ENCODE data around the gene LCE3C. TPM values are rescaled to one million over a fixed set of nuclear protein-coding genes. Genes with fewer than 3 reads are reported as not detected.
"Not testable (repeated sequence)": the region's sequence is repeated elsewhere in the genome, so short reads cannot be mapped to it uniquely, and the experiment has no call there.

Gene LCE3C, protein sequence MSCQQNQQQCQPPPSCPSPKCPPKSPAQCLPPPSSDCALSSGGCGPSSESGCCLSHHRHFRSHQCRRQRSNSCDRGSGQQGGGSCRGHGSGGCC
- not detected for total RNA-seq

DNA sequence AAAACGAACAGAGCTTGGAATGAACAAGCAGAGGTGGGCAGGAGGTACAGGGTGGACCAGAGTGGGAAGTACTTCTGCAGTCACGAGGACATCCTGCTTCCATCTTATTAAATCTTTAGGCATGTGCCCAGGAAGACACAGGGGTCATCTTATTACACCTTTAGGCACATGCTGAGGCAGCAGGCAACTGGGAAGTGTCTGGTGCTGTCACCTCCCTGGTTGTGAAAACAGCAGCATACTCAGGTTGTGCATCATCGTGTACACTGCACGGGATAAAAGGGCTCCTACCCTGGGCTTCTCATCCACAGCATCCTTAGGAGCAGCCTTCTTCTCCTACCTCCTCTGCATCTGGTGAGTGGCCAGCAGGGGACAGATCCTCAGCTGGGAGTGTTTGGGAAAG is at the start of gene LCE3C:
Gene LCE3C, plus strand, starts transcription at position 301 of the 400 bp plus-strand sequence. CDS start 498 bp downstream, outside the sequence.
- Mint-ChIP-seq H3K36me3 (no peaks in the 10 kb centered on the region), H3K4me1 (ENCODE audit: low read depth) (no peaks in the 10 kb centered on the region), H3K27ac (no peak within 1 kb of the TSS), H3K4me3 (no peak within 1 kb of the TSS), H3K9me3 (no peaks in the 10 kb centered on the region), H3K27me3 (no peaks in the 10 kb centered on the region)
- ChIA-PET POLR2A (no interaction called here), CTCF (no interaction called here)
- DNase-seq, result no peak
- intact Hi-C loops (cut with micrococcal nuclease), result no loop called here

DNA sequence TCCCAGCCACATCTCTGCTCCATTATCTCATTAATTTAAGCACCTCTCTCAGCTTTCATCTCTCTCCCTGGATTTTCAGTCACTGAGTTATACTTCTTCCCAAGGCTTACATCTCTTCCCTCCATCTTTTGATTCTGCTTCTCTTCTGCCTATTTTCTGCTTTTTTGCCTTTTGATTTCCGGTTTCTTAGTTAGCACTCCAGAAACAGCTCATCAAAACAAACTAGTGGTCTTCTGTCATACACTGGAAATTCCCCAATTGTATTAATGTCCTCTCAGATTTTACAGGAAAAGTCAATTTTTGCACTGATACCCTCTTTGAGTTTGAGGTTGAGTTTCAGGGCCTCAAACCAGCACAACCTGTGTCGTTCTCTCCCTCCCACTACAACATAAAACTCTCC is 34.9 kb upstream of the LCE3C start:
- POLR2A ChIA-PET, result no interaction called here
- no peaks in the 10 kb centered on the region for H3K36me3 Mint-ChIP-seq
- CTCF ChIA-PET, result no interaction called here
- DNase-seq, result no peak
- intact Hi-C loops (cut with micrococcal nuclease), result no loop called here
- no peaks in the 10 kb centered on the region for H3K27me3 Mint-ChIP-seq
- H3K4me1 Mint-ChIP-seq (ENCODE audit: low read depth), result no peaks in the 10 kb centered on the region
- H3K4me3 Mint-ChIP-seq, result no peak overlapping the region
- H3K27ac Mint-ChIP-seq, result no peak overlapping the region
- H3K9me3 Mint-ChIP-seq, result peaks cover 11% of the 10 kb centered on the region

DNA sequence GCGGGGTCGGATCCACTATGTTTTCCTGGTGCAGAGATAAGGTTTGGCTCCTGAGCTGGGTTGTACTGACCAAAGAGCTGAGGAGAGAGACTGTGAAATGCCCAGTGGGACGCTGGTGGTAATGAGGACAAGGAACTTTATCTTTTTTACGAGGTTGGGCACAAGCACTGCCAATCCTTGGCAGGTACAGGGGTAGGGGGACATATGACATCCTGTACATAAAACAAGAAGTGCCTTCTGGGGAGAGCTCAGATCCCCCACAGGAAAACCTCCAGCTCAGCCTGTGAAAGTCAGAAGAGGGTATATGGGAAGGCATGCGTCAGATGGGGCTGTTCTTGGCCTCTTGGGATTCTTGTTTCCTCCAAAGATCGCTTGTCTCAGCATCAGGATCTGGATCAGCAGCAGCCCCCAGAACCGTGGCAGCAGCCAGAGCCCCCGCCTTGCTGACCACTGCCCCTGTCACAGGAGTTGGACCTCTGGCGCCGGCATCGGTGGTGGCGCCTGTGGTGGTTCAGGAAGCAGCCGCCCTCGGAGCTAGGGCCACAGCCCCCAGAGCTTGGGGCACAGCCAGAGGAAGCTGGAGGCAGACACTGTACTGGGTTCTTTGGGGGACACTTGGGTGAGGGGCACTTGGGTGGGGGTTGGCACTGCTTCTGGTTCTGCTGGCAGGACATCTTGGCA is 34.4 kb upstream of the LCE3C start:
- ChIA-PET CTCF (no interaction called here), POLR2A (no interaction called here)
- Mint-ChIP-seq H3K4me1 (ENCODE audit: low read depth) (no peaks in the 10 kb centered on the region), H3K9me3 (peaks cover 12% of the 10 kb centered on the region), H3K27ac (no peak overlapping the region), H3K36me3 (no peaks in the 10 kb centered on the region), H3K27me3 (peaks cover under 1% of the 10 kb centered on the region), H3K4me3 (no peak overlapping the region)
- no peak for DNase-seq
- intact Hi-C loops (cut with micrococcal nuclease), result no loop called here

DNA sequence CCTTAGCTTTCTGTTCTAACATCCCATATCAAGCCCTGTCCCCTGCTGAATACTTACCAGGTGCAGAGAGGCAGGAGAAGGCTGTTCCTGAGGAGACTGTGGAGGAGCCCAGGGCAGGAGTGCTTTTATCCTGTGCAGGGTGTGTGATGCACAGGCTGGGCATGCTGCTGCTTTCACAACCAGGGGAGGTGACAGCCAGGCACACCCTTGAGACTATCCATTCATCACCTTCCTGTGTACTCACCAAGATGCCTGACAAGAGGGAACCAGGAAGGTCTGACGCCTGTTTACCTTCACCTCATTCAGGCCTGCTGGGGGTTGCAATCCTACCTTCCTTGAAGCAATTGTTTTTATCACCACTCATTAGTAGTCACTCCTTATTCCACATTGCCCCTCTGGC is 33.4 kb upstream of the LCE3C start, which contains the start of gene LCE3E:
Gene LCE3E, minus strand, starts transcription at position 100 of the 400 bp plus-strand sequence. CDS start 572 bp downstream, outside the sequence.
- intact Hi-C loops (cut with micrococcal nuclease), result no loop called here
- Mint-ChIP-seq H3K27me3 (peaks cover 8% of the 10 kb centered on the region), H3K36me3 (no peaks in the 10 kb centered on the region), H3K9me3 (peaks cover 16% of the 10 kb centered on the region), H3K4me1 (ENCODE audit: low read depth) (no peaks in the 10 kb centered on the region), H3K27ac (no peak within 1 kb of the TSS), H3K4me3 (no peak within 1 kb of the TSS)
- DNase-seq, result no peak
- ChIA-PET CTCF (no interaction called here), POLR2A (no interaction called here)

DNA sequence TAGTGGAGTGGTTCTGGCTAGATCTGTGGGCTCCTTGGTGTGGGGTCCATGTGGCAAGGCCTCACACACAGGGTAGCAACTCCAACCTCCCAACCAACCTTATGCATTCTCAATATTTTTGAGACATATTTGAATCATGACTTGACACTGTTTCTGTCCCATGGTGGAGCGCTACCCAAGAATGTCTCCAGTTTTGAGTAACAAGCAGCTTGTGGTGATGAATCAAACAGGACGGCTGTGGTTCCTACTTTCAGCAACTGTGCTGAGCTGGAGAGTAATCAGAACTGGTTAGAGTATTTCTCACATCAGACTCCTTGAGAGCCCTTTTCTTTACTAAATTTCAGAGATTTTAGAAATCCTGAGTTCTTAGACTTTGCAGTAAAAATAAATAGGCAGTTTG is 22.9 kb upstream of the LCE3C start:
- intact Hi-C loops (cut with micrococcal nuclease), result loop anchor here (2.0 kb wide), 1 partner anchor 46 kb away; the partner anchor contains the start of gene LCE3A
- Mint-ChIP-seq H3K9me3 (no peaks in the 10 kb centered on the region), H3K4me1 (ENCODE audit: low read depth) (no peaks in the 10 kb centered on the region), H3K27ac (no peak overlapping the region), H3K4me3 (no peak overlapping the region), H3K36me3 (no peaks in the 10 kb centered on the region), H3K27me3 (peaks cover 33% of the 10 kb centered on the region)
- POLR2A ChIA-PET, result interaction anchor here (0.6 kb wide), 1 partner anchor 49 kb away, joined by 4 read pairs; no protein-coding TSS in a partner anchor
- peak; percentile 48 for DNase-seq
- CTCF ChIA-PET, result interaction anchor here (0.7 kb wide), 1 partner anchor 45 kb away, joined by 6 read pairs; the partner anchor contains the start of gene LCE3A

DNA sequence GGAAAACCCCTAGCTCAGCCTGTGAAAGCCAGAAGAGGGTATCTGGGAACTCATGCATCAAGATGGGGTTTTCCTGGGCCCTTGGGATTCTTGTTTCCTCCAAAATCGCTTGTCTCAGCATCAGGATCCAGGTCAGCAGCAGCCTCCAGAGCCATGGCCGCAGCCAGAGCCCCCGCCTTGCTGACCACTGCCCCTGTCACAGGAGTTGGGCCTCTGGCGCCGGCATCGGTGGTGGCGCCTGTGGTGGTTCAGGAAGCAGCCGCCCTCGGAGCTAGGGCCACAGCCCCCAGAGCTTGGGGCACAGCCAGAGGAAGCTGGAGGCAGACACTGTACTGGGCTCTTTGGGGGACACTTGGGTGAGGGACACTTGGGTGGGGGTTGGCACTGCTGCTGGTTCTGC is 20.5 kb upstream of the LCE3C start:
- CTCF ChIA-PET; H3K27ac Mint-ChIP-seq; intact Hi-C loops (cut with micrococcal nuclease); H3K4me3 Mint-ChIP-seq; DNase-seq; H3K9me3 Mint-ChIP-seq; H3K4me1 Mint-ChIP-seq (ENCODE audit: low read depth); H3K36me3 Mint-ChIP-seq; POLR2A ChIA-PET: not testable (repeated sequence)
- H3K27me3 Mint-ChIP-seq, result peaks cover 18% of the 10 kb centered on the region

DNA sequence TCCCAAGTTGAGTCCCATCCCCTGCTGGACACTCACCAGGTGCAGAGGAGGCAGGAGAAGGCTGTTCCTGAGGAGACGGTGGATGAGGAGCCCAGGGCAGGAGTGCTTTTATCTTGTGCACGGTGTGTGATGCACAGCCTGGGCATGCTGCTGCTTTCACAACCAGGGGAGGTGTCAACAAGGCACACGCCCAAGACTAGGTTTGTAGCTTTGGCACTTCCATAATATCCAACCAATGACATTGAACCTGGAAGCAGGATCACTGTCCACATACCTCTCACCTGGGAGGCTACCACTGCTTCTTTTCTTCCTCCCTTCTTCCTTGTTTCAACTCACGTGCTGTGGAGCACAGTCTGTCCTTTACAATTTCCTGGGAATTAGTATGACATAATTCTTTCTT is 19.6 kb upstream of the LCE3C start, which contains the start of gene LCE3D:
Gene LCE3D, minus strand, starts transcription at position 84 of the 400 bp plus-strand sequence. CDS start 580 bp downstream, outside the sequence.
- CTCF ChIA-PET, result no interaction called here
- Mint-ChIP-seq H3K27me3 (peaks cover 18% of the 10 kb centered on the region), H3K9me3 (no peaks in the 10 kb centered on the region), H3K36me3 (no peaks in the 10 kb centered on the region), H3K27ac (no peak within 1 kb of the TSS), H3K4me1 (ENCODE audit: low read depth) (no peaks in the 10 kb centered on the region), H3K4me3 (no peak within 1 kb of the TSS)
- DNase-seq, result no peak
- POLR2A ChIA-PET, result no interaction called here
- intact Hi-C loops (cut with micrococcal nuclease), result no loop called here

DNA sequence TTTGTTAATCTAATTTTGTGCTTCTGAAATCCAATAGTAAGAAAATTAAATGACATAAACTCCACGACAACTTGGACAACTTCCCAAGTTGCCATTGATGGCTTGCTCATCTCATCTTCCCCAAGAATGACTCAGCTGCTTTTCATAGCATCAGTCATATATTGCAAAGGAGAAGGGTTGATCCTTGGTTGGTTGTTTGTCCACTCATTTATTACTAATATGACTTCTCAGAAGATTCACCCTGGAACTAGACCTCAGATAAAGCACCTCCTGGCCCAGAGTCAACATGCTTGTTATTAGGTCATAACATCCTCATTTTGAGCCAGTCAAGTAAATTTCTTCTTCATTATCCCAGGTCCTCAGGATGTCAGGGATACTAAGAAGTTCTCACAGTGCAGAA is 17.4 kb upstream of the LCE3C start:
- Mint-ChIP-seq H3K9me3 (no peaks in the 10 kb centered on the region), H3K4me3 (no peak overlapping the region)
- intact Hi-C loops (cut with micrococcal nuclease), result no loop called here

DNA sequence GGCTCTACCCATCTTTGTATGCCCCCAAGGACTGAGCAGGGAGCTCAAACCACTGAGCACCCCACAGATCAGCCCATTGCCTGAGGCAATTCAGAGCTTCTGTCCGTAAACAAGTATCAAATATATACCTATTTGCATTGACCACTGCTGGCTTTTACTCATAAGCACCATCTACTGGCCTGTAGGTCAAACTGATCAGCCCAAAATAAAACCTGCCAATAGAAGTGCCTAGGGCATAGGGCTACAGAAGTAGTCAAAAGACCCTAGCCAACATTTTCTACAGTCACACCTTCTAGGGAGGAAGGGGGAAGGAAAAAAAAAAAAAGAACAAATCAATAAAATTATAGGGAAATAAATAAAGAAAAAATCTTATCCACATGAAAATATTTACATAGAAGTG is 14.4 kb upstream of the LCE3C start:
- H3K36me3 Mint-ChIP-seq, result no peaks in the 10 kb centered on the region
- no peak for DNase-seq
- H3K27me3 Mint-ChIP-seq, result peaks cover 2% of the 10 kb centered on the region
- POLR2A ChIA-PET, result no interaction called here
- intact Hi-C loops (cut with micrococcal nuclease), result no loop called here
- H3K9me3 Mint-ChIP-seq, result no peaks in the 10 kb centered on the region
- H3K4me3 Mint-ChIP-seq, result no peak overlapping the region
- H3K27ac Mint-ChIP-seq, result no peak overlapping the region
- no peaks in the 10 kb centered on the region for H3K4me1 Mint-ChIP-seq (ENCODE audit: low read depth)
- CTCF ChIA-PET, result no interaction called here

More for the DNA sequence above, 17.4 kb upstream of the LCE3C start:
- Mint-ChIP-seq H3K4me1 (ENCODE audit: low read depth) (no peaks in the 10 kb centered on the region), H3K27me3 (peaks cover 12% of the 10 kb centered on the region), H3K27ac (no peak overlapping the region), H3K36me3 (no peaks in the 10 kb centered on the region)
- DNase-seq, result no peak
- ChIA-PET CTCF (no interaction called here), POLR2A (no interaction called here)

DNA sequence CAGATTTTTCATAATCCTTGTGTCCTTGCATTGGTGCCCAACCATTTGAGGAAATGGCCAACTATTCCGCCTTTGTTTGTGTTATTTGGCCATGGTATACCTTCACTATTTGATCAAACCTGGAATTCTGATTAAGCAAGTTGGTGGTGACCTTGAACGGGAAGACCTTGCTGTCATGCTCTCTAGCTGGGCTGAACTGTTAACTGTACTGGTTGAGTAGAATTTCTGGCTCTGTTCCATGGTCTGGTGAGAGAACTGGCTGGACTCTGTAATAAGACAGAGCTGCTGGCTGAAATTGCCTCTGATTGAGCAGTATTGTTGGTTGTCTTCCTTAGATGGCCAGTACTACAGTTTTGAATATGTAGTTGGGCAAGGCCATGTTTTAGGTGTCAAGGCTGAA is 3.0 kb upstream of the LCE3C start:
- H3K9me3 Mint-ChIP-seq, result no peaks in the 10 kb centered on the region

DNA sequence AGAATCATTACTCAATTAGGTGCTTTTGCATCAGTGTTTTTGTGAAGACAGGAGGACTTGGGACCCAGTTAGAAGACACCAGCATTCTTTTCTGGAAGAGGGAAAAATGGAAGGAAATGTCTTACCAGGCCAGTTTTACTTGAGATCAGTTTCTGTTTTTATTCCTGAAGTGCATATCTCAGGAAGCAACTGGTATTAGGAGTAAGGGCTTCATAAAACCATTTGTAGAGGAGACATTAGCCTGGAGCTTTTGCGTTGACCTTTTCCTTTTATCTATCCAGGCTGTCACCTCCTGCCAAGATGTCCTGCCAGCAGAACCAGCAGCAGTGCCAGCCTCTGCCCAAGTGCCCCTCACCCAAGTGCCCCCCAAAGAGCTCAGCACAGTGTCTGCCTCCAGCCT is 13.5 kb downstream of the LCE3C start, which contains the start of gene LCE3B:
Gene LCE3B, plus strand, starts transcription at position 301 of the 400 bp plus-strand sequence. Its CDS starts 0 bp downstream, at position 301.
- Mint-ChIP-seq H3K4me1 (ENCODE audit: low read depth) (no peaks in the 10 kb centered on the region), H3K27ac (no peak within 1 kb of the TSS), H3K9me3 (peaks cover 5% of the 10 kb centered on the region), H3K36me3 (no peaks in the 10 kb centered on the region), H3K27me3 (no peaks in the 10 kb centered on the region), H3K4me3 (no peak within 1 kb of the TSS)
- ChIA-PET CTCF (no interaction called here), POLR2A (no interaction called here)
- DNase-seq, result no peak
- intact Hi-C loops (cut with micrococcal nuclease), result no loop called here

More for the DNA sequence above, 3.0 kb upstream of the LCE3C start:
- Mint-ChIP-seq H3K36me3 (no peaks in the 10 kb centered on the region), H3K27ac (no peak overlapping the region), H3K4me1 (ENCODE audit: low read depth) (no peaks in the 10 kb centered on the region), H3K27me3 (no peaks in the 10 kb centered on the region), H3K4me3 (no peak overlapping the region)
- intact Hi-C loops (cut with micrococcal nuclease), result no loop called here
- POLR2A ChIA-PET, result no interaction called here
- no peak for DNase-seq
- CTCF ChIA-PET, result no interaction called here

DNA sequence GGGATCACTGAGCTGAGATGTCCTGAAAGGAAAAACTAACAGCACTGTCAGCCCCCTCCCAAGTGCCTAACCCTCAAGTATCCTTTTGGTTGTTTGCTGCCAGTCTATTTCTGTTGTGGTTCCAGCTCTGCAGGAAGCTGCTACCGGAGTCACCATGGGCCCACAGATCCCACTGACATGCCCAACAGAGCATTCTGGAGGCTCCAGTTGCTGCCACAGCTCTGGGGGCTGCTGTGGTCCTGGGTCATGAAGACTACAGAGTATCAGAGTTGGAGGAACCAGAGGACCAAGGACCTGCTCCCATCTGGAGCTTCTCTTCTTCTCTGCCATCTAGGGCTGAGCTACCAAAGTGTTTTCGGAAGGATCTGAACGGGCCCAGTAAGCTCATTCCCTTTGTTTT is 22.0 kb downstream of the LCE3C start:
- intact Hi-C loops (cut with micrococcal nuclease), result loop anchor here (2.0 kb wide), 1 partner anchor 45 kb away; no protein-coding TSS in a partner anchor
- H3K27ac Mint-ChIP-seq, result no peak overlapping the region
- no peaks in the 10 kb centered on the region for H3K36me3 Mint-ChIP-seq
- peaks cover 15% of the 10 kb centered on the region for H3K9me3 Mint-ChIP-seq
- H3K27me3 Mint-ChIP-seq, result peaks cover 20% of the 10 kb centered on the region
- peaks cover 2% of the 10 kb centered on the region for H3K4me1 Mint-ChIP-seq (ENCODE audit: low read depth)
- DNase-seq, result no peak
- CTCF ChIA-PET, result interaction anchor here (1.5 kb wide), 1 partner anchor 45 kb away, joined by 6 read pairs; no protein-coding TSS in a partner anchor
- POLR2A ChIA-PET, result no interaction called here
- no peak overlapping the region for H3K4me3 Mint-ChIP-seq

DNA sequence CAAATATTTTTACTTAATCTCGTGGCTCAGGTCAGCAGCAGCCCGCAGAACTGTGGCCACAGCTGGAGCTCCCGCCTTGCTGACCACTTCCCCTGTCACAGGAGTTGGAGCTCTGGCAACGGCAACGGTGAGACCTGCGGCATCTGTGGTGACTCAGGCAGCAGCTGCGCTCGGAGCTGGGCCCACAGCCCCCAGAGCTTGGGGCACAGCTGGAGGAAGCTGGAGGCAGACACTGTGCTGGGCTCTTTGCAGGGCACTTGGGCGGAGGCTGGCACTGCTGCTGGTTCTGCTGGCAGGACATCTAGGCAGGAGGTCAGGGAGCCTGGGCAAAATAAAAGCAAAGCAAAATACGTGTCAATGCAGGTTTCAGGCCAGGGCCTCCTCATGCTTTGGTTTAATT is 22.8 kb downstream of the LCE3C start, which contains the start of gene LCE3A:
Gene LCE3A, minus strand, starts transcription at position 301 of the 400 bp plus-strand sequence. Its CDS starts 0 bp downstream, at position 301.
- CTCF ChIA-PET, result interaction anchor here (0.8 to 1.5 kb wide), 5 partner anchors 9 to 90 kb away, joined by 3 to 6 read pairs (median 5); no protein-coding TSS in a partner anchor
- POLR2A ChIA-PET, result no interaction called here
- Mint-ChIP-seq H3K9me3 (peaks cover 12% of the 10 kb centered on the region), H3K36me3 (no peaks in the 10 kb centered on the region), H3K4me3 (no peak within 1 kb of the TSS), H3K27ac (no peak within 1 kb of the TSS), H3K27me3 (peaks cover 27% of the 10 kb centered on the region), H3K4me1 (ENCODE audit: low read depth) (peaks cover 2% of the 10 kb centered on the region)
- no peak for DNase-seq
- intact Hi-C loops (cut with micrococcal nuclease), result loop anchor here (2.0 kb wide), 1 partner anchor 46 kb away; no protein-coding TSS in a partner anchor
